DND-41 (cell line): ENCODE measurements around the gene MME.

ENCODE experiments used
- CTCF ChIP-seq: IDR thresholded peaks from 2 replicates; pipeline ENCODE4 v1.5.1; 2012; ENCODE audit warnings: borderline replicate concordance, low read length, moderate library complexity, mild to moderate bottlenecking; ENCODE audit not compliant: poor library complexity, severe bottlenecking; ENCODE audit errors: extremely low read depth
- EZH2 ChIP-seq: IDR thresholded peaks from 3 replicates; pipeline ENCODE4 v1.6.1; 2012; ENCODE audit warnings: borderline replicate concordance, low read depth, mild to moderate bottlenecking, moderate library complexity, low read length, inconsistent platforms; ENCODE audit not compliant: severe bottlenecking

GRCh38 chr3:155135003-155135402 is 54.9 kb downstream of the MME start:
- TF ChIP-seq EZH2 (no peak), CTCF (no peak)
